Measurements from ENCODE around the gene KERA.

The KERA gene

DNA sequence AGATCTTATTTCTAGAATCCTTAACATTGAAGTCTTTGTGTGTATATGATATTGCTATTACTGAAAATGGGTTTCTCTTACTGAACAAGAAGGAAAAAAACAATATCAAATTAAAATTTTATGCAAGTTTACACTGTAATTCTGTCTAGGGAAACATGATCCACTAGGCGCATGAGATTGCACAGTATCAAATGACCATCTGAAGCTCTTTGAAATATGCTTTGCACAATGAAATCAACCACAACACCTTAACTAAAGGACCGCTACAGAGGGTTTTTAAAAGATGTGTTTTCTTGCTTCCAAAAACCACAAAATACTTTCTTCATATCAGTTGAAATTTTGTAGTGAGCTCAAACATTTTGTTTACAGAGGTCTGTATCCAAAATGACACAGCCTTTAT is 15.1 kb upstream of the KERA start:
- Histone ChIP-seq H3K4me3 (no peak overlapping the region), H3K9me3 (no peaks in the 10 kb centered on the region), H3K4me1 (peaks cover 0 to 19% (median 0%) of the 10 kb centered on the region in 4 donors), H3K36me3 (no peaks in the 10 kb centered on the region), H3K27me3 (no peaks in the 10 kb centered on the region), H3K27ac (no peak overlapping the region)
- intact Hi-C loops (cut with DNase I; ENCODE audit: low total_unique reads), result no loop called here
- DNase-seq, result no peak
- TF ChIP-seq, protein P1, sequence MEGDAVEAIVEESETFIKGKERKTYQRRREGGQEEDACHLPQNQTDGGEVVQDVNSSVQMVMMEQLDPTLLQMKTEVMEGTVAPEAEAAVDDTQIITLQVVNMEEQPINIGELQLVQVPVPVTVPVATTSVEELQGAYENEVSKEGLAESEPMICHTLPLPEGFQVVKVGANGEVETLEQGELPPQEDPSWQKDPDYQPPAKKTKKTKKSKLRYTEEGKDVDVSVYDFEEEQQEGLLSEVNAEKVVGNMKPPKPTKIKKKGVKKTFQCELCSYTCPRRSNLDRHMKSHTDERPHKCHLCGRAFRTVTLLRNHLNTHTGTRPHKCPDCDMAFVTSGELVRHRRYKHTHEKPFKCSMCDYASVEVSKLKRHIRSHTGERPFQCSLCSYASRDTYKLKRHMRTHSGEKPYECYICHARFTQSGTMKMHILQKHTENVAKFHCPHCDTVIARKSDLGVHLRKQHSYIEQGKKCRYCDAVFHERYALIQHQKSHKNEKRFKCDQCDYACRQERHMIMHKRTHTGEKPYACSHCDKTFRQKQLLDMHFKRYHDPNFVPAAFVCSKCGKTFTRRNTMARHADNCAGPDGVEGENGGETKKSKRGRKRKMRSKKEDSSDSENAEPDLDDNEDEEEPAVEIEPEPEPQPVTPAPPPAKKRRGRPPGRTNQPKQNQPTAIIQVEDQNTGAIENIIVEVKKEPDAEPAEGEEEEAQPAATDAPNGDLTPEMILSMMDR (IDR thresholded peaks at IDR 0.05), result no peak

DNA sequence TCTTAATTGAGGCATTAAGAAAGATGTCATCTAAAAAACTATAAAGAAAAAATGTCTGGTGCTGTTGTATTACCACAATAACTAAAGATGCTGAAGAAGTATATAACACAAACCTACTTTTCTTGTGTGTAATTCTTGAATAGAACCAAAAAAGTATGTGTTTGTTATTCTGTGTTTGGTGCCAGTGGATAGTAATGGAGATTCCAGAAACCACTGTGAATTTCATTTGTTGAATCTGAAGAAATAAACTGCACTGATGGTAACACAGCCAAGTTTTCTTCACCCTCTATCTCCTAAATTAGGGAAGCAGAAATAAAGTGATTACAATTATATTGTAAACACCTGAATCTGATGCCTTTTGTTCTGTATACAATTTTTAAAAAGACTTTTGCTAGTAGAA is 13.1 kb upstream of the KERA start:
- no peak for DNase-seq
- intact Hi-C loops (cut with DNase I; ENCODE audit: low total_unique reads), result no loop called here
- TF ChIP-seq, protein P1 (IDR thresholded peaks at IDR 0.05), result no peak
- H3K4me3 ChIP-seq, result no peak overlapping the region
- peaks cover 0 to 19% (median 0%) of the 10 kb centered on the region in 4 donors for H3K4me1 ChIP-seq
- H3K27ac ChIP-seq, result no peak overlapping the region
- H3K9me3 ChIP-seq, result no peaks in the 10 kb centered on the region
- H3K36me3 ChIP-seq, result no peaks in the 10 kb centered on the region
- H3K27me3 ChIP-seq, result no peaks in the 10 kb centered on the region

DNA sequence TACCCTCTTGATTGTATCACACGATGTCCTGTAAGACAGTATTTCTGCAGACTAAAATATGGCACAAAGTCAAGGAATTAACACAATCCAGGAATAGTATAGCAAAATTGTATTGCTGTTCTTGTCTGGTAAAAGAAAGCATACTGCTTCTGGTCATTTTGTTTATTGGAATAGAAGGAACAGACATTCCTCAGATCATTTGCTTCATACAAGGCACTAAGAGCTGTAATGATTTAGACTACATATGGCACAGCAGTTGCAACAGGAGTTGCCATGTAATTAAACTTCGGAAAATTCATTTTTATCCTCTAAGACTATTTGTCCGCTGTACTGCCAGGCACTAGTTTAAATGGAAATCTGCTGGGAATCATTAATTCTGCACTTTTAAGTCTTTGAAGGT is 7.6 kb upstream of the KERA start:
- H3K27ac ChIP-seq, result no peak overlapping the region
- H3K36me3 ChIP-seq, result no peaks in the 10 kb centered on the region
- TF ChIP-seq, protein P1 (IDR thresholded peaks at IDR 0.05), result no peak
- H3K27me3 ChIP-seq, result no peaks in the 10 kb centered on the region
- H3K4me1 ChIP-seq, result no peaks in the 10 kb centered on the region
- no peak for DNase-seq
- intact Hi-C loops (cut with DNase I; ENCODE audit: low total_unique reads), result no loop called here
- no peak overlapping the region for H3K4me3 ChIP-seq
- H3K9me3 ChIP-seq, result no peaks in the 10 kb centered on the region

DNA sequence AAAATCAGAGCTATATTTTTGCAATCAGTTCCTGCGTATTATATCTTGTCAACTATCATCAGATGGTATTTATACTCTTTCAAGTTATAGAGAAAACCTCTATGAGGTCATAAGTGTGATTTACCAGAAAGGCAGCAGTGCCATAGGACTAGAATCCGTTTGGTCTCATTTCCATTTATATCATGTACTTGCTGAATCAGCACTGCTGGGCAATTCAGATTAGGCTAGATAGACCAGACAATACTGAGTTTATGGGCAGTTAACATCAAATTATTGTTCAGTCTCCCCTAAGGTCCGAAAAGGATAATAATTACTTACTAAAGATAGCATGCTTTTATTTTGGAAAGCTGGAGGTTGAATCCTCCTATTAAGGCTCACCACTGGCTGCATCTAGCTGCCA is 6.8 kb upstream of the KERA start:
- Histone ChIP-seq H3K27ac (no peak overlapping the region), H3K4me3 (no peak overlapping the region), H3K36me3 (no peaks in the 10 kb centered on the region), H3K4me1 (no peaks in the 10 kb centered on the region), H3K9me3 (no peaks in the 10 kb centered on the region), H3K27me3 (no peaks in the 10 kb centered on the region)
- intact Hi-C loops (cut with DNase I; ENCODE audit: low total_unique reads), result no loop called here
- TF ChIP-seq, protein P1 (IDR thresholded peaks at IDR 0.05), result no peak
- no peak for DNase-seq

DNA sequence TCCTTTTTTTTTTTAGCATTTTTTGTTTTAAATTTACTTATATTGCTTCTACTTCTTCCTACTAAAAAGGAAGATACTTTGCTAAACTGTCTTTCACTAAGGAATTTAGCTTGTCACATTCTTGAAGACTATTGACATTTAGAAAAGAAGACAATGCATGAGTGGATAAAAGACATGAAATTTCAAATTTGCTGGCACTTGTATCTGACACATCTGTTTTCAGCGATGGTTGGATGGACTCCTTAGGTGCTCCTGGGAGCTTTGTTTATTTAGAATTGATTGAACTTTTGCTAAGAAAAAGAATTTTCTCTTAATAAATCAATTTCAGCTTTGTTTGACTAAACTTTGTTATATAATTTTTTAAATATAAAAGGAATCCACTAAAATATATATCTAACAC is 3.3 kb upstream of the KERA start:
- TF ChIP-seq, protein P1 (IDR thresholded peaks at IDR 0.05), result no peak
- intact Hi-C loops (cut with DNase I; ENCODE audit: low total_unique reads), result no loop called here
- no peak for DNase-seq

DNA sequence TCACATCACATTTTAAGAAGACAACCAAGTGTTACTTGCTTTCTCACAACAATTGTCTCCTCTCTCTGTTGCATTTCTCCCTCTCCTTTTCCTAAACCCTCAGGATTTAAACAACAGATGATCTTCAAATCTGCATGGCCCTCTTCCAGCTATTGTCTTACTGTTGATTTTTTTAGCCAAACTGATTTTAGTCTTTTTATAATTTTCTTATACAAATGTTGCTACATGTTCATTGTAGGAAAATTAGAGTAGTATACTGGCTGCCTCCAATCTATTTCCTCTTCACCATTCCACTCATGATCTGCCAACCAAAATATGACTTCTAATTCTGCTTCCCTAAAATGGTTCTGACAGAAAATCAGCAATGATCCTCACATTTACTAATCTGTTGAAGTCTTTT is 1.4 kb upstream of the KERA start:
- H3K9me3 ChIP-seq, result no peaks in the 10 kb centered on the region
- H3K27ac ChIP-seq, result no peak overlapping the region
- no peak for DNase-seq
- H3K4me1 ChIP-seq, result peaks cover 0 to 3% (median 0%) of the 10 kb centered on the region in 4 donors
- intact Hi-C loops (cut with DNase I; ENCODE audit: low total_unique reads), result no loop called here
- no peaks in the 10 kb centered on the region for H3K27me3 ChIP-seq
- TF ChIP-seq, protein P1 (IDR thresholded peaks at IDR 0.05), result no peak
- no peak overlapping the region for H3K4me3 ChIP-seq
- H3K36me3 ChIP-seq, result no peaks in the 10 kb centered on the region

More for the DNA sequence above, 3.3 kb upstream of the KERA start:
- H3K27ac ChIP-seq, result no peak overlapping the region
- H3K9me3 ChIP-seq, result no peaks in the 10 kb centered on the region
- no peak overlapping the region for H3K4me3 ChIP-seq
- no peaks in the 10 kb centered on the region for H3K4me1 ChIP-seq
- H3K27me3 ChIP-seq, result no peaks in the 10 kb centered on the region
- H3K36me3 ChIP-seq, result no peaks in the 10 kb centered on the region

Data from tibial artery (tissue), 4 donors.